ENCODE measurements around the gene TENT5C.

TENT5C gene

DNA sequence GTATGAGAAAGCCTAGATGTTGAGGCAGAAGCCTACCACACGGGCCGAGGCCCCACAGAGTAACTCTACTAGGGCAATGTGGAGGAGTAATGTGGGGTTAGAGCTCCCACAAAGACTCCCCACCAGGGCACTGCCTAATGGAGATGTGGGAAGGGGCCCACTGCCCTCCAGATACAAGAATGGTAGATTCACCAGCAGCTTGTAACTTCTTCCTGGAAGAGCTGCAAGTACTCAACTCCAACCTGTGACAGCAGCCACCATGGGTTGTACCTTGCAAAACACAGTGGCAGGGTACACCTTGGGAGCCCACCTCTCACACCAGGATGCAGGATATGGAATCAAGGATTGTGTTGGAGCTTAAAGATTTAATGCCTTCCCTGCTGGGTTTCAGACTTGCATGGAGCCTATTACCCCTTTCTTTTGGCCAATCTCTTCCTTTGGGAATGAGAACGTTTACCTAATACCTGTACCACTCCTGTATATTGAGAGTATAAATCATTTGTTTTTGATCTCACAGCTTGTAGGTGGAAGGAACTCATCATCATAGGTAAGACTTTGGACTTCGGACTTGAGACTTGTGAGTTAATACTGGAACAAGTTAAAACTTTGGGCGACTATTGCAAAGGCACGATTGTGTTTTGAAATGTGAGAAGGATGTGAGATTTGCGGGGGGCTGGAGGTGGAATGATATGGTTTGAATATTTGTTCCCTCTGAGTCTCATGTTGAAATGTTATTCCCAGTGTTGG, 57.5 kb downstream of the TENT5C start:
- Histone ChIP-seq H3K27me3 (replicated peaks; ENCODE audit: control insufficient read depth, insufficient read depth, low read length) (no peaks in the 10 kb centered on the region), H3K4me3 (replicated peaks; ENCODE audit: low read depth, low read length) (no peak overlapping the region), H3K36me3 (ENCODE audit: control insufficient read depth, insufficient read depth, low read length) (no peaks in the 10 kb centered on the region)
- TF ChIP-seq, protein P1, sequence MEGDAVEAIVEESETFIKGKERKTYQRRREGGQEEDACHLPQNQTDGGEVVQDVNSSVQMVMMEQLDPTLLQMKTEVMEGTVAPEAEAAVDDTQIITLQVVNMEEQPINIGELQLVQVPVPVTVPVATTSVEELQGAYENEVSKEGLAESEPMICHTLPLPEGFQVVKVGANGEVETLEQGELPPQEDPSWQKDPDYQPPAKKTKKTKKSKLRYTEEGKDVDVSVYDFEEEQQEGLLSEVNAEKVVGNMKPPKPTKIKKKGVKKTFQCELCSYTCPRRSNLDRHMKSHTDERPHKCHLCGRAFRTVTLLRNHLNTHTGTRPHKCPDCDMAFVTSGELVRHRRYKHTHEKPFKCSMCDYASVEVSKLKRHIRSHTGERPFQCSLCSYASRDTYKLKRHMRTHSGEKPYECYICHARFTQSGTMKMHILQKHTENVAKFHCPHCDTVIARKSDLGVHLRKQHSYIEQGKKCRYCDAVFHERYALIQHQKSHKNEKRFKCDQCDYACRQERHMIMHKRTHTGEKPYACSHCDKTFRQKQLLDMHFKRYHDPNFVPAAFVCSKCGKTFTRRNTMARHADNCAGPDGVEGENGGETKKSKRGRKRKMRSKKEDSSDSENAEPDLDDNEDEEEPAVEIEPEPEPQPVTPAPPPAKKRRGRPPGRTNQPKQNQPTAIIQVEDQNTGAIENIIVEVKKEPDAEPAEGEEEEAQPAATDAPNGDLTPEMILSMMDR (IDR thresholded peaks at IDR 0.05; ENCODE audit: insufficient read depth, low read length, poor library complexity, severe bottlenecking), result no peak
- no peak for DNase-seq (ENCODE audit: extremely low read depth, insufficient read length)

DNA sequence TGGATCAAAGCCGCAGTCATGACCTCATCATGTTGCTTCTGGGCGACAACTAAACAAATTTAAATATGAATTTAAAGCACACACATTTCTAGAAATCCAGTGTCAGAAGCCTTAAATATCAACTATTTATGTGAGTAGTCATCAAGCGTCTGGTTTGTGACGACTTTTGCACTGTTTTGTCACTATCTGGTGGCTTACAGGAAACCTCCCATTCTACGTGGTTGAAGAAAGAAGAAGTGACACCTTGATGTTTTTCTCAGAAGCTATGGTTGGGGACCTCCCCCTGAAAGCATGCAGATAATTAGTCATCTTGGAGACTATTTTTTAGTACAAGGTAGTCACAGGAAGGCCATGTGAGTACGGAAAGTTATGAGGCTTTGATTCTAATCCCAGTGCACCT, 58.5 kb downstream of the TENT5C start:
- H3K27me3 ChIP-seq (replicated peaks; ENCODE audit: control insufficient read depth, insufficient read depth, low read length), result no peaks in the 10 kb centered on the region
- H3K4me3 ChIP-seq (replicated peaks; ENCODE audit: low read depth, low read length), result no peak overlapping the region
- TF ChIP-seq, protein P1 (IDR thresholded peaks at IDR 0.05; ENCODE audit: insufficient read depth, low read length, poor library complexity, severe bottlenecking), result no peak
- DNase-seq (ENCODE audit: extremely low read depth, insufficient read length), result peak; percentile 79
- H3K36me3 ChIP-seq (ENCODE audit: control insufficient read depth, insufficient read depth, low read length), result no peaks in the 10 kb centered on the region

DNA sequence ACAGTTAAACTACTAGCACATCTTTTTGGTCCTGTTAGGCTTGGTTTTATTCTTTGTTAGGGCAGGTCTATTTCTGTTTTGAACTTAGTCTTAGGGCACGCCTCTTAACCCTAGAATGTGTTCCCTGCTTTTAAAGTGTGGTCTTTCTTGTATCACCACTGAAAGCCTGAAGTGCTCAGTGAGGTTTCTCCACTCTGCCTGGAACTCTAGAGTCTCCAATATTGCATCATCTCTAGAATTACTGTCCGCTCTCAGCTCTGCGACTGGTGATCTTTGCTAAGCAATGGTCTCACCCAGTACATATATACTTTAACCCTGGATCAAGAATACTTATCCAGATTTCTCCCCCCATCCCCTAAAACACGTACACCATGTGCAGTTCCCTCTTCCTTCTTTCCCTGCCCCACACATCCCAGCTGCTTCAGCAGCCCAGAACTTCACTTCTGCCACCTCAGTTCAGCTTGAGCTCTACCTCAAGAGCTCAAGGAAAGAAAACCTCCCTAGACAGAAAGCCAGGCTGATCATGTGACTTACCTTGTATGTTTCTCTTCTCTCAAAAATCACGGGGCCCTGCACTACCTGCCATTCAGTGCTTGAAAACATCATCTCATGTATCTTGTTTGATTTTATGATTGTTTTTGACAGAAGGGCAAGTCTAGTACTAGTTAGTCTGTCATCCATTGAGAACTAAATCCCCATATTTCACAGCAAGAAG, 59.9 kb downstream of the TENT5C start:
- no peaks in the 10 kb centered on the region for H3K36me3 ChIP-seq (ENCODE audit: control insufficient read depth, insufficient read depth, low read length)
- no peaks in the 10 kb centered on the region for H3K27me3 ChIP-seq (replicated peaks; ENCODE audit: control insufficient read depth, insufficient read depth, low read length)
- H3K4me3 ChIP-seq (replicated peaks; ENCODE audit: low read depth, low read length), result no peak overlapping the region
- TF ChIP-seq, protein P1 (IDR thresholded peaks at IDR 0.05; ENCODE audit: insufficient read depth, low read length, poor library complexity, severe bottlenecking), result no peak
- no peak for DNase-seq (ENCODE audit: extremely low read depth, insufficient read length)

DNA sequence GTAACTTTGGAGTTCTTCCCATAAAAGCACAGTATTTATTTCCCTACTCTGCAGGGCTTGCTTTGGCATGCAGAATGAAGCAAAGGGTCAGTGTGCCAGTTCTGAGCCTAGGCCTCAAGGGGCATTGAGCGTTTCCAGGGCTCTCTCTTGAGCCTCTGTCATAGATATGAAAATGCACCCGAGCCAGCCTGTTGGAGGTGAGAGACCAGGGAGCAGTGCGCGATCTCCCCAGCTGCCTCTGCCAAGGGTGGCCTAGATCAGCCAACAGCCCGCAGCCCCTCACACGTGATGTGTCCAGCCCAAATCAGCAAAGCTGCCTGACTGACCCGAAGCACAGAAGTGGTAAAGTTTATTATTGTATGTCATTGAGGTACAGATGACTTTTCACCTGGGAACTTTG, 63.7 kb downstream of the TENT5C start:
- H3K27me3 ChIP-seq (replicated peaks; ENCODE audit: control insufficient read depth, insufficient read depth, low read length), result no peaks in the 10 kb centered on the region
- TF ChIP-seq, protein P1 (IDR thresholded peaks at IDR 0.05; ENCODE audit: insufficient read depth, low read length, poor library complexity, severe bottlenecking), result no peak
- no peak for DNase-seq (ENCODE audit: extremely low read depth, insufficient read length)
- no peaks in the 10 kb centered on the region for H3K36me3 ChIP-seq (ENCODE audit: control insufficient read depth, insufficient read depth, low read length)
- no peak overlapping the region for H3K4me3 ChIP-seq (replicated peaks; ENCODE audit: low read depth, low read length)

DNA sequence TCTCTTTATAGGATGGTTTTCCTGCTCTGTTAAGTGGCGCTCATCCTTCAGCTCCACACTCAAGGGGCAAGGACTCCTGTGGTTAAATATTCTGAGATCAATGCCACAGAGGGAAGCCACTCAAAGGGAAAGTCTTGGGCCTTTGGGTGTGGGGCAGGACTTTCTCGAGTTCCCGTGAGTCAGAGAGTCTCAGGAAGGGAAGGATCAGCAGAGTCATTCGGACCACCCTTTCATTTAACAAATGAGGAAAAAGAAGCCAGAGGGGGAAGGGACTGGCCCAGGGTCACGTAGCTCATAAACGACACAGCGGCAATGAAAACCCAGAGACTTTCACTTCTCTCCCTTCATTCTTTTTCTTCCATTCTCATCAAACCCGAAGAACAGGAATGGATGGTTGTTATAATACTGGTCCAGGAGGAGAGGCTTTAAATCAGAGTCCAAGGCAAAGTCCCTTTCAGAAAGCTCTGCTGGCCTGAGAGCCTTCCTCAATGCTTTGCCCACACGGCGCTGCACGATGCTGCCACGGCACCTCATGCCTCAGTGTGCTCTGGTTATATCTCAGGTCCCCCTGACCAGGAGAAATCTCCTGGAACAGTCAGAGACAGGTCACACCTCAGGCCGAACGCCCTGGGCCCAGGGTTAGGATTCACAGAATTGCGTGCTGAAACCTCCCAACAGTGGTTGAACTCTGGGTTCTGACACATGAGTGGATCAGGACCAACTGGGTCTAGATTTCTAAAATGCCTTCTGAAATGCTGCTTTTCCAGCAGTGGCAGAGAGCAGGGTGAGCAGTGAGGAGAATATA, 65.3 kb downstream of the TENT5C start:
- Histone ChIP-seq H3K36me3 (ENCODE audit: control insufficient read depth, insufficient read depth, low read length) (no peaks in the 10 kb centered on the region), H3K4me3 (replicated peaks; ENCODE audit: low read depth, low read length) (no peak overlapping the region), H3K27me3 (replicated peaks; ENCODE audit: control insufficient read depth, insufficient read depth, low read length) (0 out of 2 replicates have a peak, but pooled peaks cover 1% of the 10 kb centered on the region)
- TF ChIP-seq, protein P1 (IDR thresholded peaks at IDR 0.05; ENCODE audit: insufficient read depth, low read length, poor library complexity, severe bottlenecking), result no peak
- DNase-seq (ENCODE audit: extremely low read depth, insufficient read length), result no peak
